ENCODE data around the gene ZP1.
"Not testable (repeated sequence)": the region's sequence is repeated elsewhere in the genome, so short reads cannot be mapped to it uniquely, and the experiment has no call there.

Gene ZP1, protein sequence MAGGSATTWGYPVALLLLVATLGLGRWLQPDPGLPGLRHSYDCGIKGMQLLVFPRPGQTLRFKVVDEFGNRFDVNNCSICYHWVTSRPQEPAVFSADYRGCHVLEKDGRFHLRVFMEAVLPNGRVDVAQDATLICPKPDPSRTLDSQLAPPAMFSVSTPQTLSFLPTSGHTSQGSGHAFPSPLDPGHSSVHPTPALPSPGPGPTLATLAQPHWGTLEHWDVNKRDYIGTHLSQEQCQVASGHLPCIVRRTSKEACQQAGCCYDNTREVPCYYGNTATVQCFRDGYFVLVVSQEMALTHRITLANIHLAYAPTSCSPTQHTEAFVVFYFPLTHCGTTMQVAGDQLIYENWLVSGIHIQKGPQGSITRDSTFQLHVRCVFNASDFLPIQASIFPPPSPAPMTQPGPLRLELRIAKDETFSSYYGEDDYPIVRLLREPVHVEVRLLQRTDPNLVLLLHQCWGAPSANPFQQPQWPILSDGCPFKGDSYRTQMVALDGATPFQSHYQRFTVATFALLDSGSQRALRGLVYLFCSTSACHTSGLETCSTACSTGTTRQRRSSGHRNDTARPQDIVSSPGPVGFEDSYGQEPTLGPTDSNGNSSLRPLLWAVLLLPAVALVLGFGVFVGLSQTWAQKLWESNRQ

DNA sequence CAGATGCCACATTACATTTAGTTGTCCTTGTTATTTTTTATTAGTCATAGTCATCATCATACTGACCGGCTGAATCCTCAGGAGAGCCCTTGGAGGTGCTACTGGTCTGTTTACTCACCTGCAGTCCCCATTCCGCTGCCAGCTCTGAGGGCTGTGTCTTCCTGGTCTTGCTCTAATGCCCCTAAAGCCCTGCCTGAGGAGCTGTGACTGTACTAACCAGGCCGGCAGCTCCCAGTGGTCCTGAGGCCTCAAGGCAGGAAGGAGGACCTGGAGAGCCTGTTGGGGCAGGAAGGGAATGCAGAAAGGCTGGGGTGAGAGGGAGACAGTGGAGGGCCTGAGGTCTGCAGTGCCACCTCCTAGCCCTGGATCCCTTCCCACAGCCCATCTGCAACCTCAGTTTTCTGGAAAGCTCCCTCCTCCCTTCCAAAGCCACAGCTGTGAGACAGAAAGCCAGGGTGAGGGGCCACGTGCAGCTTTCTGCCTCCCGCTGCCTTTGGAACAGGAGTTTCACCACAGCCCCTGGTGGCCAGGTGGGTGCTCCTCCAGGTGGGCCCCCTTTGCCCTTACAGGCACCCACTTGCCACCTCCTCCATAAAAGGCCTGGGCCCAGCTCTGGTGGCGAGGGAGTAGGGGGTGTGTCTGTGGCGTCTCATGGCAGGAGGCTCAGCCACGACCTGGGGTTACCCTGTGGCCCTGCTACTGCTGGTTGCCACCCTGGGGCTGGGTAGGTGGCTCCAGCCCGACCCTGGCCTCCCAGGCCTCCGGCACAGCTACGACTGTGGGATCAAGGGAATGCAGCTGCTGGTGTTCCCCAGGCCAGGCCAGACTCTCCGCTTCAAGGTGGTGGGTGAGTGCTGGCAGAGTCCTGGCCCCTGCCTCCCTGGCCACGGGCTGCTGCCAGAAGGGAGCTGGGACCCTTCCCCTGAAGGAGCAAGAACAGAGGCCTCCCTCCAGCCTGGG is at the start of gene ZP1:
Gene ZP1 (plus strand): TSS at position 632 of the 960 bp plus-strand sequence. CDS start 20 bp downstream, at position 652.
- DNase-seq, result peak; percentile 28

- no peak for DNase-seq
These were observed 49.3 kb upstream of the ZP1 start for GRCh38 chr11:60818057-60818456.

DNA sequence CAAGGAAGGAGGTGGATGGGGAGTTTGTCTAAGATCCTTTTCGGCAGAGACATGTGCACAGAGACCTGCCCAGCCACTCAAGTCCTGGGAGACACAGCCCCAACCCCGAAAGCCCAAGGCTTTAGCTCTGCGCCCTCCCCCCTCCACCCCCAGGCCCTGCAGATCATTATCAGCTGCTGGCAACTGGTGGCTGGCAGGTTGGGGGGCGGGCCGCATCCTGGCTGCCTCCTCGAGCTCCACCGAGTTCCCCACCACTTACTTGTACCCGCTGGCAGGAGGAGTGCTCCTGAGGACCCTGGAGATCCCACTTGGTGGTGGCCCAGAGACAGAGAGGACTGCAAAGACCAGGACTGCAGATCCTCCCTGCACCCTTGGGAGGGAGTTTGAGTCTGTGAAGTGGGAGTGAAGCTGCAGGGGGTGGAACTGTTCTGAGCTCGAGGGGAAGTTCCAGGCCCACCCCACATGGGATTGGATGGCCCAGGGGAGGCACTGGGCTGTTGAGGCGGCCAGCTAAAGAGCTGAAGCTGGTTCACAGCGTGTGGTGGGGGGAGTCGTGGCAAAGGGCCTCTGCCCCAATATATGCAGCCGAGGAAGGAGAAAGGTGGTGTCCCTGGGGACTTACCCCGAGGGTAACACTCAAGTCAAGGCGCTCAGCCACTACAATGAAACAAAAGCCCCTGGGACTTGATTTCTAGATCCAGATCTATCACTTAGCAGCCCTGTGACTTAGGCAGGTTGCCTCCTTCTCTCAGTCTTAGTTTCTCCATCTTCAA is 45.3 kb upstream of the ZP1 start:
- DNase-seq, result no peak

DNA sequence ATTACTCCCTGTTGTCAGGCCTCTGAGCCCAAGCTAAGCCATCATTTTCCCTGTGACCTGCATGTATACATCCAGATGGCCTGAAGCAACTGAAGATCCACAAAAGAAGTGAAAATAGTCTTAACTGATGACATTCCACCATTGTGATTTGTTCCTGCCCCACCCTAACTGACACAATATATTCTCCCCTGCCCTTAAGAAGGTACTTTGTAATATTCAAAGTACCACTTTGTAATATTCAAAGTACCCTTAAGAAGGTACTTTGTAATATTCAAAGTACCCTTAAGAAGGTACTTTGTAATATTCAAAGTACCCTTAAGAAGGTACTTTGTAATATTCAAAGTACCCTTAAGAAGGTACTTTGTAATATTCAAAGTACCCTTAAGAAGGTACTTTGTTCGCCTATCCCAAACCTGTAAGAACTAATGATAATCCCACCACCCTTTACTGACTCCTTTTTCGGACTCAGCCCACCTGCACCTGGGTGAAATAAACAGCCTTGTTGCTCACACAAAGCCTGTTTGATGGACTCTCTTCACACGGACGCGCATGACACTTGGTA is 43.5 kb upstream of the ZP1 start:
- DNase-seq, result not testable (repeated sequence)

GRCh38 chr11:60825118-60825517 is 42.2 kb upstream of the ZP1 start:
- no peak for DNase-seq

DNA sequence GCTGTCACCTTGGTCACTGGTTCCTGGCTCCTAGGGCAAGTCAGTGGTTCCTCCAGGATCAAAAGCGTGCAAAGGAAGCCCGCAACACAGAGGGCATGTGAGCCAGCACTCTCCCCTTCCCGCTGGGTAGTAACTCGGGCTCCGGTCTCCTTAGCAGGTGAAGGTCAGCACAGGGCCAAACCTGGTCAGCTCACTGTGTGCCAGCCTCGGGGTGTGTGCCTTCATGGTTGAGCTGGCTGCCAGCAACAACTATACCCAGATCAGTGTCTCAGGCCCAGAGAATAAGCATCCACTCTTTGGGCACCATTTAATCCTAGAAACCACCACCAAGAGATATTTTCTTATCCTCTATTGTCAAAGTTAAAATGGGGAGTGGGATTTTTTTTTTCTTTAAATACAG is 41.6 kb upstream of the ZP1 start:
- DNase-seq, result no peak

DNA sequence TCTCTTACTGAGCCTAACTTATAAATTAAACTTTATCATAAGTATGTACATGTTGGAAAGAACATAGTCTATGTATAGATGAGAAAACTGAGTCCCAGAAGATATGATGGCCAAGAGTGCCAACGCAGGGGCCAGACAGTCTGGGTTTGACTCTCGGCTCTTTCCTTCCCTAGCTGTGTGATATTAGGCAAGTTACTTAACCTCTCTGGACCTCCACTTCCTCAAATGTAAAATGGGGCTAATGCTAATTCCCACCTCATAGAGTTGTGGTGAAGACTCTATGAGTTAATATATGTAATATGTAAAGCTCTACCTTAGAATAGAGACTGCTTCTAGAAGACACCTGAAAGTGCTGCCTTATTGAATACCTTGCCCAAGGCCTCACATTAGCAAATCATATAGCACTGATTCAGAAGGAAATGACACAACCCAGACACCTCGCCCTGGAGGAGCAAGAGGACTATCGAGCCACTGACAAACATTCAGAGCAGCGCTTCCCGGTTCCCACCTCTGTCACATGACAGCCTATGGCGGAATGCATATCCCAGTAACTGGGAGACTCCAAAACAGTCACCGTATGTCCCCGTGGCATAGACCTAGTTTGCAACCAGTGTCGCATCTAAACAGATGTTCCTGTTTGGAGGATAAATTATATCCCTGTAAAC is 36.7 kb upstream of the ZP1 start:
- no peak for DNase-seq

- DNase-seq, result no peak
These were observed 36.2 kb upstream of the ZP1 start for GRCh38 chr11:60831143-60831500.

- no peak for DNase-seq
These were observed 35.8 kb upstream of the ZP1 start for GRCh38 chr11:60831501-60832079.

- DNase-seq, result no peak
These were observed 32.4 kb upstream of the ZP1 start for GRCh38 chr11:60834742-60835533.

DNA sequence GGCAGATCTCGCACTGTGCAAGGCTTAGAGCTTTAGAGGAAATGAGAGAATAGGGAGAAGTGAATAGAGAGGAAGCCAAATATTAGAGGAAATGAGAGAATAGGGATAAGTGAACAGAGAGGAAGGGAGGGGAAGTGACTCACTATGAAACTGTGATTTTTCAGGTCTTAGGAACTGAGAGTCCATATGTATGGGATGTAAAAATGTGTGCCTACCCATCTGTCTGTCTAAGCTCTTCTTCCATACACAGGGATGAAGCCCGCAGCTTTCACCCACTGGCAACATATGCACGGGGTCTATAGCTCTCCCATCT is 31.9 kb upstream of the ZP1 start:
- DNase-seq, result no peak

DNA sequence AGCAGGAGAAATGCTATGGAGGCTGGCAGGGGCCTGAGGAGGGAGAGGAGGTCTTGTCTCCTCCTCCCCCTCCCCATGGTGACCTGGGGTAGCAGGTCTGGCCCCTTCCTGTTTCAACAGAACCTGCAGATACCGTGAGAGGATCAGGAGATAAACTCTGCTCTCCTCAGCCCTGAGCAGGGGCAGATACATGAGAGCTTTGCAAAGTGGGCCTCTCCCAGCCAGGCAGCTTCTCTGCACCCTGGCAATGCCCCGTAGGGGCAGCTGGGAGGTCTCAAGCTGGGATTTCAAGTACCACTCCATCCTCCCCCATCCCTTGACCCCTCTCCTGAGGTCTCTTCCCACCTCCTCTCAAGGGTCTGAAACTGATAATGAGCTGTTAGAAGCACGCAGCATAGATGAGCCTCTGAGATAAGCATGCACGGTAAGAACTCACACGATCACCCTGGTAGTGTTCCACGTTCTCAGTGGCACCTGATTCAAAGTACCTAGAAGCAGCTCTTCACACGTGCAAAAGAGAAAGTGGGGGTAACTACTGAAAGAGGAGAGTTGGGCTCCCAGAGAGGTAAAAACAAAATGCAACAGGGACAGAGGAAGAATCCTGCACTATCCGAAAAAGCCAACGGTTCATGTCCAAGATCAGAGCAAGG is 30.4 kb upstream of the ZP1 start:
- DNase-seq, result no peak

DNA sequence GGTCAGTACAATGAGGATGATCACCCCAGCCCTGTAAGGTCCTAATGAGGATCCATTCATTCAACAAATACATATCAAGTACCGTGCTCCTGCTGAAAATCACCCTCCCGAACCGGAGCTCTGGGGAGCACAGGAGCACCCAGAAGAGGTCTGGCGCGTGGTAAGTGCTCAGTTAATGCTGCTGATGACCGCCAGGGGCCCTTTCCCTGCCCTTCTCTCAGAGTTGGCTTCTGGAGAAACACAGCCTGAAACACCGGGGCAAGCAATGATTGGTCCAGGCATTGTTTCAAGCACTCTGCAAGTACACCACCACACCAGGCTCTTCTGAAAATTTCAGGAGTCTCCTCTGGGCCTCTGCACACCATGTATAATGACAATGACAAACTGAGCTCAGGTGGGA is 29.2 kb upstream of the ZP1 start:
- DNase-seq, result no peak

- DNase-seq, result no peak
These were observed 26.6 kb upstream of the ZP1 start for GRCh38 chr11:60840470-60841430.

DNA sequence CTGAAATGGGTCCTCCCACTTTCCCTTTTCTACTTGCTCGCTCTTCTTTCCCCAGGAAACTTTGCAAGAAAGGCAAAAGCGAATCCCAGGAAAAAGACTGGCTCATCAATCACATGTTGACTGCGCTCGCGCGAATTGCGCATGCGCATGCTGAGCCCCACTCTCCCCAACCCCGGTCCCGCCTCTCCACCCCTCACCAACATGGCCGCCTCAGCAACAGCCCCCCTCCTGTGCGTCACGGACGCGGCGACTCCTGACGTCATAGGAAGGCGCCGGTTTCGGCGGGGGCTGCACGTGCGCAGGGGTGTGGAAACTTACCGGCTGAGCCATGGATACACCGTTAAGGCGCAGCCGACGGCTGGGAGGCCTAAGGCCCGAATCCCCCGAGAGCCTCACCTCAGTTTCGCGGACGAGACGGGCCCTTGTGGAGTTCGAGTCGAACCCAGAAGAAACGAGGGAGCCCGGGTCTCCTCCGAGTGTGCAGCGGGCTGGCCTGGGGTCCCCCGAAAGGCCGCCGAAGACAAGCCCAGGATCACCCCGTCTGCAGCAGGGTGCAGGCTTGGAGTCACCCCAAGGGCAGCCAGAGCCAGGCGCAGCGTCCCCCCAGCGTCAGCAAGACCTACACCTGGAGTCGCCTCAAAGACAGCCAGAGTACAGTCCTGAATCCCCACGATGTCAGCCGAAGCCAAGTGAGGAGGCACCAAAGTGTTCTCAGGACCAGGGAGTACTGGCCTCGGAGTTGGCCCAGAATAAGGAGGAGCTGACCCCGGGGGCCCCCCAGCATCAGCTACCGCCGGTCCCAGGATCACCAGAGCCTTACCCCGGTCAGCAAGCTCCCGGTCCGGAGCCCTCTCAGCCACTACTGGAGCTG is 25.3 kb upstream of the ZP1 start, which contains the start of gene CCDC86:
Gene CCDC86 (plus strand): TSS at position 317 of the 871 bp plus-strand sequence. CDS start 12 bp downstream, at position 329.
- peak; percentile 67 for DNase-seq

DNA sequence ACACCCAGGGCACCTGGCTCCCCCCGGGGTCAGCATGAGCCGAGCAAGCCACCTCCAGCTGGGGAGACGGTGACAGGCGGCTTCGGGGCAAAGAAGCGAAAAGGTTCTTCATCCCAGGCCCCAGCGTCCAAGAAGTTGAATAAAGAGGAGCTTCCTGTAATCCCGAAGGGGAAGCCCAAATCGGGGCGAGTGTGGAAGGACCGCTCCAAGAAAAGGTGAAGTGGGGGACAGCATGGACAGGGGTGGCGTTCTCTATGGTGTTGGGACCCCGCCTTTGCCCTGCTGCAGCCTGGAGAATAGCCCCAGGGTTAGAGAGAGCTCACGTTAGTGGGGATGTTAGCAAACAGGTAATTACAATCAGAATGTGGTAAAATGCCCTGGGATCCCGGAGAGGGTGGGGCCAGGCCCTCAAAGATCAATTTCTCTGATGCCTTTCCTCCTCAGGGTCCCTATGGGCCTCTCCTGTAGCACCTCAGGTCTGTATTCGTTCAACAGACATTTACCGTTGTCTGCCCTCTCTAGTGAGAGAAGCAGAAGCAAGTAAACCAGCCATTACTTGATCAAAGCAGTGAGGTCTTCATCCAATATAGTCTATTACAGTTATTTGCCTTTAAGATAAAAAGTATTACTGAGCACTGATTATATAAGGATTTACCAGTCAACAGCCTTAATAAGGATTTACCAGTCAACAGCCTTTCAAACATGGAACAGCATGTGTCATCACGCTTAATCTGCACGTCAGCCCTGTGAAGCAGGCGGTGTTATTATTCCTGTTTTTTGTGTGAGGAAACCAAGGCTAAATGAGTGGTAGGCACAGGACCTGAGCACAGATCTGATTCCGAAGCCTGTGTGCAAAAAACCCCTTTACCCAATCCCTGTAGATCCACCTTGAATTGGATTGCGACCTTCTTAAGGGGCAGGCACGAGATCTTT is 24.4 kb upstream of the ZP1 start:
- DNase-seq, result no peak
